K562 (cell line): ENCODE results near the gene FBXO11.

Experiments used
- CEBPZ ChIP-seq: fragments of 150-350 bp; IDR thresholded peaks from 2 replicates; pipeline ENCODE4 v1.6.1; 2014; ENCODE audit warnings: low read depth, mild to moderate bottlenecking, low read length, borderline replicate concordance
- CTCF ChIP-seq, 3 experiments: IDR thresholded peaks in 2 of 3; conservative IDR thresholded peaks in 1 of 3; 2 replicates each; pipeline ENCODE4 v1.5.1; 2011 to 2012; ENCODE audit warnings: low read length in 3 of 3, mild to moderate bottlenecking in 3 of 3, control low read depth in 2 of 3, improper control_type of control experiment in 1 of 3, inconsistent platforms in 1 of 3, low read depth in 1 of 3, mixed read lengths in 1 of 3, moderate library complexity in 1 of 3; ENCODE audit not compliant: insufficient read depth in 2 of 3
- EHMT2 ChIP-seq: fragments of 450-650 bp; IDR thresholded peaks from 2 replicates; pipeline ENCODE4 v1.6.1; 2018; ENCODE audit warnings: antibody characterized with exemption
- EP300 ChIP-seq: IDR thresholded peaks from 2 replicates; pipeline ENCODE4 v1.6.1; 2012; ENCODE audit warnings: low read length, improper control_type of control experiment
- EZH2 ChIP-seq: IDR thresholded peaks from 2 replicates; pipeline ENCODE4 v1.6.1; 2012; ENCODE audit warnings: low read depth, mild to moderate bottlenecking, inconsistent platforms, low read length, borderline replicate concordance
- FOXA1 ChIP-seq: fragments of 450-650 bp; IDR thresholded peaks from 2 replicates; pipeline ENCODE4 v1.6.1; 2016; ENCODE audit warnings: mild to moderate bottlenecking, borderline replicate concordance
- RAD21 ChIP-seq, 2 experiments: fragments of 250-450 bp in 1 of 2; fragments of 450-650 bp in 1 of 2; sonication (Bioruptor Pico) in 1 of 2; formaldehyde crosslinking in 1 of 2; IDR thresholded peaks in 1 of 2; conservative IDR thresholded peaks in 1 of 2; 2 replicates each; pipeline versions ENCODE4 v1.4.0 to v1.8.0; 2020 to 2022; ENCODE audit warnings: mild to moderate bottlenecking in 2 of 2, moderate library complexity in 1 of 2
- SETDB1 ChIP-seq: IDR thresholded peaks from one replicate; pipeline ENCODE4 v1.6.1; 2012; ENCODE audit warnings: low read length, control low read depth, inconsistent platforms
- ZBTB26 ChIP-seq: fragments of 450-650 bp; formaldehyde crosslinking; IDR thresholded peaks from 2 replicates; pipeline ENCODE4 v1.4.0; 2022; ENCODE audit warnings: missing genetic modification characterization
- ZFX ChIP-seq: sonication (generic); formaldehyde crosslinking; IDR thresholded peaks from 2 replicates; pipeline ENCODE4 v1.8.0; 2022; ENCODE audit warnings: mild to moderate bottlenecking, missing genetic modification reagents, moderate library complexity
- ZNF512 ChIP-seq: IDR thresholded peaks from 2 replicates; pipeline ENCODE4 v1.6.1; 2016; ENCODE audit warnings: missing genetic modification characterization, missing compliant biosample characterization
- TF ChIP-seq, protein P1 (sequence below), 2 experiments: fragments of 450-650 bp in 1 of 2; sonication (generic) in 1 of 2; formaldehyde crosslinking in 1 of 2; IDR thresholded peaks; 2 replicates each; pipeline versions ENCODE4 v1.7.1 to v1.9.0; 2016 to 2022; ENCODE audit warnings: inconsistent platforms in 1 of 2, mild to moderate bottlenecking in 1 of 2, missing genetic modification reagents in 1 of 2
- TF ChIP-seq, protein P2 (sequence below), 2 experiments: fragments of 450-650 bp in 1 of 2; sonication (generic) in 1 of 2; formaldehyde crosslinking in 1 of 2; IDR thresholded peaks in 1 of 2; conservative IDR thresholded peaks in 1 of 2; 2 replicates each; pipeline versions ENCODE4 v1.6.1 to v1.8.1; 2016 to 2023; ENCODE audit warnings: mild to moderate bottlenecking in 2 of 2, moderate library complexity in 2 of 2, inconsistent platforms in 1 of 2, missing genetic modification reagents in 1 of 2

DNA sequence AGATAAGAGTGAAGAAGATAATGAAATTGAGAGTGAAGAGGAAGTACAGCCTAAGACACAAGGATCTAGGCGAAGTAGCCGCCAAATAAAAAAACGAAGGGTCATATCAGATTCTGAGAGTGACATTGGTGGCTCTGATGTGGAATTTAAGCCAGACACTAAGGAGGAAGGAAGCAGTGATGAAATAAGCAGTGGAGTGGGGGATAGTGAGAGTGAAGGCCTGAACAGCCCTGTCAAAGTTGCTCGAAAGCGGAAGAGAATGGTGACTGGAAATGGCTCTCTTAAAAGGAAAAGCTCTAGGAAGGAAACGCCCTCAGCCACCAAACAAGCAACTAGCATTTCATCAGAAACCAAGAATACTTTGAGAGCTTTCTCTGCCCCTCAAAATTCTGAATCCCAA, 107.7 kb downstream of the FBXO11 start:
- TF ChIP-seq FOXA1 (no peak), ZNF512 (tag) (no peak), ZBTB26 (CRISPR knock-in tag) (no peak), EHMT2 (no peak), CEBPZ (no peak), RAD21 (CRISPR knock-in tag; conservative IDR thresholded peaks at IDR 0.05 in 1 of 2, IDR thresholded peaks at IDR 0.05 in 1 of 2) (no peak), CTCF (IDR thresholded peaks at IDR 0.05 in 2 of 3, conservative IDR thresholded peaks at IDR 0.05 in 1 of 3; ENCODE audit: insufficient read depth in 2 of 3, low read depth in 1 of 3, low read length in 3 of 3) (no peak), EP300 (no peak), EZH2 (no peak), SETDB1 (no peak), ZFX (CRISPR knock-in tag) (no peak)
- TF ChIP-seq, protein P1, sequence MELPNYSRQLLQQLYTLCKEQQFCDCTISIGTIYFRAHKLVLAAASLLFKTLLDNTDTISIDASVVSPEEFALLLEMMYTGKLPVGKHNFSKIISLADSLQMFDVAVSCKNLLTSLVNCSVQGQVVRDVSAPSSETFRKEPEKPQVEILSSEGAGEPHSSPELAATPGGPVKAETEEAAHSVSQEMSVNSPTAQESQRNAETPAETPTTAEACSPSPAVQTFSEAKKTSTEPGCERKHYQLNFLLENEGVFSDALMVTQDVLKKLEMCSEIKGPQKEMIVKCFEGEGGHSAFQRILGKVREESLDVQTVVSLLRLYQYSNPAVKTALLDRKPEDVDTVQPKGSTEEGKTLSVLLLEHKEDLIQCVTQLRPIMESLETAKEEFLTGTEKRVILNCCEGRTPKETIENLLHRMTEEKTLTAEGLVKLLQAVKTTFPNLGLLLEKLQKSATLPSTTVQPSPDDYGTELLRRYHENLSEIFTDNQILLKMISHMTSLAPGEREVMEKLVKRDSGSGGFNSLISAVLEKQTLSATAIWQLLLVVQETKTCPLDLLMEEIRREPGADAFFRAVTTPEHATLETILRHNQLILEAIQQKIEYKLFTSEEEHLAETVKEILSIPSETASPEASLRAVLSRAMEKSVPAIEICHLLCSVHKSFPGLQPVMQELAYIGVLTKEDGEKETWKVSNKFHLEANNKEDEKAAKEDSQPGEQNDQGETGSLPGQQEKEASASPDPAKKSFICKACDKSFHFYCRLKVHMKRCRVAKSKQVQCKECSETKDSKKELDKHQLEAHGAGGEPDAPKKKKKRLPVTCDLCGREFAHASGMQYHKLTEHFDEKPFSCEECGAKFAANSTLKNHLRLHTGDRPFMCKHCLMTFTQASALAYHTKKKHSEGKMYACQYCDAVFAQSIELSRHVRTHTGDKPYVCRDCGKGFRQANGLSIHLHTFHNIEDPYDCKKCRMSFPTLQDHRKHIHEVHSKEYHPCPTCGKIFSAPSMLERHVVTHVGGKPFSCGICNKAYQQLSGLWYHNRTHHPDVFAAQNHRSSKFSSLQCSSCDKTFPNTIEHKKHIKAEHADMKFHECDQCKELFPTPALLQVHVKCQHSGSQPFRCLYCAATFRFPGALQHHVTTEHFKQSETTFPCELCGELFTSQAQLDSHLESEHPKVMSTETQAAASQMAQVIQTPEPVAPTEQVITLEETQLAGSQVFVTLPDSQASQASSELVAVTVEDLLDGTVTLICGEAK (IDR thresholded peaks at IDR 0.05), result no peak
- TF ChIP-seq, protein P1 (CRISPR knock-in tag; IDR thresholded peaks at IDR 0.05), result no peak
- TF ChIP-seq, protein P2, sequence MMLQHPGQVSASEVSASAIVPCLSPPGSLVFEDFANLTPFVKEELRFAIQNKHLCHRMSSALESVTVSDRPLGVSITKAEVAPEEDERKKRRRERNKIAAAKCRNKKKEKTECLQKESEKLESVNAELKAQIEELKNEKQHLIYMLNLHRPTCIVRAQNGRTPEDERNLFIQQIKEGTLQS (IDR thresholded peaks at IDR 0.05), result no peak
- TF ChIP-seq, protein P2 (CRISPR knock-in tag; conservative IDR thresholded peaks at IDR 0.05), result no peak
